Measurements from ENCODE around the gene HEMGN.

The HEMGN gene

GRCh38 chr9:97906236-97906831 lies 31.6 kb downstream of the HEMGN start:
- Histone ChIP-seq H3K79me1 (replicated peaks; ENCODE audit: low read length, poor library complexity, severe bottlenecking) (peaks cover 29% of the 10 kb centered on the region), H3K9me3 (ENCODE audit: control insufficient read depth, low read length) (no peaks in the 10 kb centered on the region), H2AK5ac (ENCODE audit: low read length, severe bottlenecking) (no peak overlapping the region), H3K4ac (ENCODE audit: low read depth in 1 of 2, low read length in 2 of 2) (no peak overlapping the region), H3K4me1 (ENCODE audit: control insufficient read depth, insufficient read depth, low read depth, low read length) (peaks cover 1% of the 10 kb centered on the region), H3K4me2 (ENCODE audit: low read length, poor library complexity, severe bottlenecking) (no peak overlapping the region), H3K14ac (ENCODE audit: low read length in 2 of 2) (no peak overlapping the region), H2BK120ac (ENCODE audit: low read depth, low read length) (no peak overlapping the region), H2BK5ac (ENCODE audit: low read depth, low read length, poor library complexity, severe bottlenecking) (no peak overlapping the region), H3K27ac (ENCODE audit: low read length, poor library complexity, severe bottlenecking) (no peak overlapping the region), H2BK12ac (ENCODE audit: low read length in 2 of 2) (no peak overlapping the region), H3K18ac (ENCODE audit: low read depth in 1 of 2, low read length in 2 of 2) (no peak overlapping the region), H4K8ac (ENCODE audit: low read length) (no peak overlapping the region), H2AFZ (ENCODE audit: low read depth, low read length) (no peak overlapping the region), H2BK15ac (ENCODE audit: low read depth, poor library complexity, severe bottlenecking) (no peak overlapping the region), H3K23ac (ENCODE audit: low read length in 2 of 2) (no peak overlapping the region), H3K4me3 (ENCODE audit: insufficient read depth in 1 of 2, low read depth in 1 of 2, low read length in 2 of 2) (no peak overlapping the region), H4K91ac (ENCODE audit: low read length) (no peak overlapping the region), H3K36me3 (ENCODE audit: control insufficient read depth in 1 of 2, insufficient read depth in 2 of 2, low read depth in 1 of 2, low read length in 2 of 2) (peaks cover 31 to 43% of the 10 kb centered on the region in 2 experiments), H3K9ac (ENCODE audit: low read length) (peak overlapping the region; percentile 56), H3K27me3 (ENCODE audit: control insufficient read depth in 1 of 2, insufficient read depth in 1 of 2, low read length in 2 of 2) (no peaks in the 10 kb centered on the region)
- 96% methylated on average over 8 of the region's 12 CpGs for WGBS
- DNase-seq = no peak

GRCh38 chr9:97905228-97905627 lies 32.7 kb downstream of the HEMGN start:
- WGBS = 100% methylated on average over 1 of the region's 2 CpGs
- H3K27ac ChIP-seq (ENCODE audit: low read length, poor library complexity, severe bottlenecking) = no peak overlapping the region
- H2BK12ac ChIP-seq (ENCODE audit: low read length in 2 of 2) = no peak overlapping the region
- H3K4ac ChIP-seq (ENCODE audit: low read depth in 1 of 2, low read length in 2 of 2) = no peak overlapping the region
- no peaks in the 10 kb centered on the region for H3K9me3 ChIP-seq (ENCODE audit: control insufficient read depth, low read length)
- H3K36me3 ChIP-seq (ENCODE audit: control insufficient read depth in 1 of 2, insufficient read depth in 2 of 2, low read depth in 1 of 2, low read length in 2 of 2) = peaks cover 24 to 32% of the 10 kb centered on the region in 2 experiments
- no peak overlapping the region for H4K8ac ChIP-seq (ENCODE audit: low read length)
- peaks cover 1% of the 10 kb centered on the region for H3K4me1 ChIP-seq (ENCODE audit: control insufficient read depth, insufficient read depth, low read depth, low read length)
- H3K27me3 ChIP-seq (ENCODE audit: control insufficient read depth in 1 of 2, insufficient read depth in 1 of 2, low read length in 2 of 2) = no peaks in the 10 kb centered on the region
- no peak overlapping the region for H4K91ac ChIP-seq (ENCODE audit: low read length)
- H2AK5ac ChIP-seq (ENCODE audit: low read length, severe bottlenecking) = no peak overlapping the region
- H3K4me3 ChIP-seq (ENCODE audit: insufficient read depth in 1 of 2, low read depth in 1 of 2, low read length in 2 of 2) = no peak overlapping the region
- H3K79me1 ChIP-seq (replicated peaks; ENCODE audit: low read length, poor library complexity, severe bottlenecking) = peaks cover 27% of the 10 kb centered on the region
- H2BK5ac ChIP-seq (ENCODE audit: low read depth, low read length, poor library complexity, severe bottlenecking) = no peak overlapping the region
- H3K23ac ChIP-seq (ENCODE audit: low read length in 2 of 2) = no peak overlapping the region
- no peak overlapping the region for H2BK120ac ChIP-seq (ENCODE audit: low read depth, low read length)
- H3K9ac ChIP-seq (ENCODE audit: low read length) = no peak overlapping the region
- H2BK15ac ChIP-seq (ENCODE audit: low read depth, poor library complexity, severe bottlenecking) = no peak overlapping the region
- no peak for DNase-seq
- no peak overlapping the region for H2AFZ ChIP-seq (ENCODE audit: low read depth, low read length)
- H3K18ac ChIP-seq (ENCODE audit: low read depth in 1 of 2, low read length in 2 of 2) = no peak overlapping the region
- no peak overlapping the region for H3K4me2 ChIP-seq (ENCODE audit: low read length, poor library complexity, severe bottlenecking)
- H3K14ac ChIP-seq (ENCODE audit: low read length in 2 of 2) = no peak overlapping the region

- Histone ChIP-seq H2AK5ac (ENCODE audit: low read length, severe bottlenecking) (no peak overlapping the region), H4K8ac (ENCODE audit: low read length) (no peak overlapping the region), H3K9me3 (ENCODE audit: control insufficient read depth, low read length) (no peaks in the 10 kb centered on the region), H2BK120ac (ENCODE audit: low read depth, low read length) (no peak overlapping the region), H3K18ac (ENCODE audit: low read depth in 1 of 2, low read length in 2 of 2) (no peak overlapping the region), H3K27me3 (ENCODE audit: control insufficient read depth in 1 of 2, insufficient read depth in 1 of 2, low read length in 2 of 2) (no peaks in the 10 kb centered on the region), H3K9ac (ENCODE audit: low read length) (no peak overlapping the region), H2AFZ (ENCODE audit: low read depth, low read length) (no peak overlapping the region), H2BK5ac (ENCODE audit: low read depth, low read length, poor library complexity, severe bottlenecking) (no peak overlapping the region), H3K14ac (ENCODE audit: low read length in 2 of 2) (no peak overlapping the region), H3K79me1 (replicated peaks; ENCODE audit: low read length, poor library complexity, severe bottlenecking) (peaks cover 27% of the 10 kb centered on the region), H4K91ac (ENCODE audit: low read length) (no peak overlapping the region), H3K36me3 (ENCODE audit: control insufficient read depth in 1 of 2, insufficient read depth in 2 of 2, low read depth in 1 of 2, low read length in 2 of 2) (peaks cover 19 to 27% of the 10 kb centered on the region in 2 experiments), H2BK15ac (ENCODE audit: low read depth, poor library complexity, severe bottlenecking) (no peak overlapping the region), H3K23ac (ENCODE audit: low read length in 2 of 2) (no peak overlapping the region), H3K4me3 (ENCODE audit: insufficient read depth in 1 of 2, low read depth in 1 of 2, low read length in 2 of 2) (no peak overlapping the region), H3K27ac (ENCODE audit: low read length, poor library complexity, severe bottlenecking) (no peak overlapping the region), H2BK12ac (ENCODE audit: low read length in 2 of 2) (no peak overlapping the region), H3K4ac (ENCODE audit: low read depth in 1 of 2, low read length in 2 of 2) (no peak overlapping the region), H3K4me1 (ENCODE audit: control insufficient read depth, insufficient read depth, low read depth, low read length) (peaks cover 1% of the 10 kb centered on the region), H3K4me2 (ENCODE audit: low read length, poor library complexity, severe bottlenecking) (no peak overlapping the region)
- 96% methylated on average over 8 of the region's 9 CpGs for WGBS
- DNase-seq = no peak
Measured at GRCh38 chr9:97904725-97905124, 33.2 kb downstream of the HEMGN start.

- H3K27me3 ChIP-seq (ENCODE audit: control insufficient read depth in 1 of 2, insufficient read depth in 1 of 2, low read length in 2 of 2) = no peaks in the 10 kb centered on the region
- H3K14ac ChIP-seq (ENCODE audit: low read length in 2 of 2) = no peak overlapping the region
- no peaks in the 10 kb centered on the region for H3K9me3 ChIP-seq (ENCODE audit: control insufficient read depth, low read length)
- no peak overlapping the region for H2AK5ac ChIP-seq (ENCODE audit: low read length, severe bottlenecking)
- H3K4ac ChIP-seq (ENCODE audit: low read depth in 1 of 2, low read length in 2 of 2) = no peak overlapping the region
- peaks cover 25% of the 10 kb centered on the region for H3K79me1 ChIP-seq (replicated peaks; ENCODE audit: low read length, poor library complexity, severe bottlenecking)
- H3K4me3 ChIP-seq (ENCODE audit: insufficient read depth in 1 of 2, low read depth in 1 of 2, low read length in 2 of 2) = no peak overlapping the region
- no peak overlapping the region for H2AFZ ChIP-seq (ENCODE audit: low read depth, low read length)
- no peak overlapping the region for H2BK15ac ChIP-seq (ENCODE audit: low read depth, poor library complexity, severe bottlenecking)
- H3K4me2 ChIP-seq (ENCODE audit: low read length, poor library complexity, severe bottlenecking) = no peak overlapping the region
- no peak overlapping the region for H3K23ac ChIP-seq (ENCODE audit: low read length in 2 of 2)
- H3K18ac ChIP-seq (ENCODE audit: low read depth in 1 of 2, low read length in 2 of 2) = no peak overlapping the region
- DNase-seq = no peak
- no peak overlapping the region for H2BK120ac ChIP-seq (ENCODE audit: low read depth, low read length)
- H4K8ac ChIP-seq (ENCODE audit: low read length) = no peak overlapping the region
- peak overlapping the region; percentile 2 for H3K9ac ChIP-seq (ENCODE audit: low read length)
- H2BK5ac ChIP-seq (ENCODE audit: low read depth, low read length, poor library complexity, severe bottlenecking) = no peak overlapping the region
- no peak overlapping the region for H2BK12ac ChIP-seq (ENCODE audit: low read length in 2 of 2)
- WGBS = no CpG with 5 or more reads among the region's 1 CpG
- H3K36me3 ChIP-seq (ENCODE audit: control insufficient read depth in 1 of 2, insufficient read depth in 2 of 2, low read depth in 1 of 2, low read length in 2 of 2) = peaks cover 12 to 16% of the 10 kb centered on the region in 2 experiments
- peaks cover 1% of the 10 kb centered on the region for H3K4me1 ChIP-seq (ENCODE audit: control insufficient read depth, insufficient read depth, low read depth, low read length)
- no peak overlapping the region for H4K91ac ChIP-seq (ENCODE audit: low read length)
- H3K27ac ChIP-seq (ENCODE audit: low read length, poor library complexity, severe bottlenecking) = no peak overlapping the region
Measured at GRCh38 chr9:97903177-97903576, 34.8 kb downstream of the HEMGN start.

All from mesenchymal stem cell (in vitro differentiated cells and primary cell).